HG03354 (cell line): Measurements from ENCODE around the gene PLXNA2.

Experiments used
- ATAC-seq: cut with Tn5 transposase; IDR thresholded peaks from one replicate; pipeline ENCODE4 v1.9.1; 2021; ENCODE audit warnings: mild to moderate bottlenecking; ENCODE audit not compliant: unreplicated experiment, poor library complexity, severe bottlenecking

The PLXNA2 gene

DNA sequence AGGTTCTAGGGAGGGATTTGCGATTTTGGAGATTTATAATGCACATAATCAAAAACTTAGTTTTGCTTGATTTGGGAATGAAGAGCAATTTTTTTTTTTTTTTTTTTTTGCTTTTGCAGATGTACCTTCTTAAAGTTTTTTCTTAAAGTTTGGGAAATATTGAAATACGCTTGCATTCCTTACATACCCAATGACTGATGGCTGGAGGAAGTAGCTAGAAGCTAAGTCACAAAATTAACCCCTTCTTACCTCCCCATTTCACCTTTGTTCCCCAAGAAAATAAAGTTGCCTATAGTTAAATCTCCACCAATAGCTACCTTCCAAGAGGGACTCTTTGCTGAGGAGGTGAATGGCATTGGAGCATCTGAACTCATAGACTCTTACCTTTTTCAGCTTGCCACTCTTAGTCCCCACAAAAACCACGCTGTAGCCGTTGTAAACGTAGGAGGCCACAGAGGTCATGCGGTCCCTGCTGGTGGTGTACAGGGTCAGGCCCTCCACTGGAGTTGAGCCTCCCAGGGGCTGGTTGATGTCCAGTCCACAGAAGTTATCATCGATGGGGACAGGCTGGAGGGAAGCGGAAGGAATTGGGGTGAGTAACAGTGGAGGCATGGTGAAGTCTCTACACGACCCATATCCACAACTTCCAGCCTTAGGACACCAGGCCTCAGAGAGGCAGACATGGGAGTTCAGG lies 34.1 kb downstream of the PLXNA2 start:
- ATAC-seq = no peak

- ATAC-seq = no peak
These were observed 34.9 kb downstream of the PLXNA2 start for GRCh38 chr1:208209286-208209685.

GRCh38 chr1:208208132-208208487 lies 36.1 kb downstream of the PLXNA2 start:
- no peak for ATAC-seq

DNA sequence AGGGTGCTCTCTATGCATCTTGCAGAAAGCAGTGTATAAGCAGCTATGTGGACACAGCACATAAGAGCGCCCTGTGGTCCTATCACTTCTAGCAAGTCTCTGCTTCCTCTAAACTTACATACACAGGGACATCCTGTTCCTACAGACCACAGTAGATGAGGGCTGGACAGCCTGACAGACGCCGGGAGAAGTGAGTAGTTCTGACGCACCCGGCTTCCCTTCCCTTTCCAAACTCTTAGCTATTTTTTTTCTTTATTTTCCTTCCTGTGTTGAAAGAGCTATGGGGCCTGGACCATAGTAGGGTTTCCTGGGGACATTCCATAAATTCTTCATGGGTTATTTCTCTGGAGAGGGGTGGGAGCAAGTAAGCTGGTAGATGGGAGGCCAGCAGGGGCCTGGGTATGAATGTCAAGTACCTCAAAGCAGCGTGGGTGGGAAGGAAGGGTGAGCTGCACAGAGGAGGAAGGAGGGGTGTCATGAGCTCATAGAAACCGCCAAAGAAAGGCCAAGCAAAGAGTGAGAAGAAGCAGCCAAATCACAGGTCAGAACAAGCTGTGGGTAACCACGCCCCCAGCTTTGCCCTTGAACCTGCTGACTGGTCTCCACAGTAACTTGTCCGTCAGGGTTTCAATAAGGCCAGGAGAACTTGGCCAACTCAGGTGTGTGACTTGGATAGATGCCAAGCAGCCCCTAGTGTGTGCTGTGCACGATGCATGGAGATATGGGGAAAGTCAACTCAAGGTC lies 36.6 kb downstream of the PLXNA2 start:
- no peak for ATAC-seq

DNA sequence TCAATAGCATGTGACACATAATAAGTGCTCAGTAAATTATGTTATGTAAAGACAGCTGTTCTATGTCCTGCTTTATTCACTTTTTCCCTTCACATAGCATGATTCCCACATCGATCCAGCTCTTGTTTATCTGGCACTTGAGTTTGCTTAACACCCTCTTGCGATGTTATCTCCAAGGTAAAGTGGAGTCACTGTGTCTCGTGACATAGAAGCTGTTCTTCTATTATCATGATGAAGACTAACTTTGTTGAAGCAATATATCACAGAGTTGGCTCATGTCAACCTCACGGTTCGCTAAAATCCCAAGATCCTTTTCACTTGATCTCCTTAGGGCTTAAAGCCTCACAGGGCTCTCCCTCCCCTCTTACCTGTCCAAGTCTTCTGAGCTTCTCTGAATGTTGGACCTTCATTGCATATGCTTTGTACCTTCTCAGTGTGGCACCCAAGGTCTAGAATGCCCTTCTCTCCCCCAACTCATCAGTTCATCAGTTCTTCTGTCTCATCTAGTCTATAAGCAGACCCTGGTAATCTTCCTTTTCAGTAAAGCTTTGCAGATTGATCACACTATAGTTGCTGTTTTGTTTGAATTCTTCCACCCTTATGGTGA lies 38.0 kb downstream of the PLXNA2 start:
- ATAC-seq = no peak

GRCh38 chr1:208205216-208206013 lies 38.8 kb downstream of the PLXNA2 start:
- no peak for ATAC-seq

GRCh38 chr1:208204779-208205178 lies 39.4 kb downstream of the PLXNA2 start:
- no peak for ATAC-seq

- ATAC-seq = no peak
These were observed 40.2 kb downstream of the PLXNA2 start for GRCh38 chr1:208203848-208204609.

GRCh38 chr1:208203127-208203847 lies 40.9 kb downstream of the PLXNA2 start:
- ATAC-seq = no peak

GRCh38 chr1:208202333-208202995 lies 41.7 kb downstream of the PLXNA2 start:
- no peak for ATAC-seq

GRCh38 chr1:208201229-208201628 lies 43.0 kb downstream of the PLXNA2 start:
- ATAC-seq = no peak

- no peak for ATAC-seq
These were observed 44.1 kb downstream of the PLXNA2 start for GRCh38 chr1:208200116-208200515.

- no peak for ATAC-seq
These were observed 45.9 kb downstream of the PLXNA2 start for GRCh38 chr1:208198236-208198635.

DNA sequence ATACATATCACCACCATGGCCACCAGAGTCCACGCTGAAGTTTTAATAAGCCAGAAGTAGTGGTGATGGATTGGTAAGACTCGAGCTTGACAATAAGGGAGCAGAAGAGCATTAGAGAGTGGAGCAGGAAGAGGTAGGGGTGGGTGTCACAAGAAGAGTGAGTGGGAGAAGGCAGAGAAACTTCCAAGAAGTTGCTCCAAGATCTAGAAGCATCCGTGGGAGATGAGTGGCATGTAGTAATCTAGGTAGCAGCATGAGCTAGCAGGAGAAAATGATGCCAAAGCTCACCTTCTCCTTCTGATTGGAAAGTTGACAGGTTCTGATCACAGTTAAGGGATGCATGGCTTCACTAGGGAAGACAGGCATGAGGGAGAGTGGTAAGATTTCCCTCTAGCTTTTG lies 49.2 kb downstream of the PLXNA2 start:
- ATAC-seq = no peak

GRCh38 chr1:208192995-208193394 lies 51.2 kb downstream of the PLXNA2 start:
- no peak for ATAC-seq

GRCh38 chr1:208190784-208191183 lies 53.4 kb downstream of the PLXNA2 start:
- no peak for ATAC-seq

GRCh38 chr1:208189716-208190115 lies 54.5 kb downstream of the PLXNA2 start:
- ATAC-seq = no peak

DNA sequence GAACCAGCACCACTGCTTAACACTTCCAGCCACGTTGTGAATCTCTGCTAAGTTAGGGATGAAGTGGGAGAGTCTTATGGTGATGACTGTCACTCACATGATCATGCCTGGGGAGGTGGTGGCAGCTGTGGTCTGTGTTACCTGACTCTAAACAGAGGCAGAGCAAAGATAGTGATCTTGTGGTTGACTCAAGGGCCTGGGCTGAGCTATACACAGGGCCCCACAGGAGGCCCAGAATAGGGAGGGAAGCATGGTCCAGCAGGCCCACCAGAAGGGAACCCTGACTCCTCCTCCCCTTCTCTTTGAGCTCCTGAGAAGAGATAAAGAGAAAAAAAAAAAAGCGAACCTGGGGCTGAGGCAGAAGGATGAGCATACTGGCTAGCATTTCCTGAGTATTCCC lies 55.0 kb downstream of the PLXNA2 start:
- ATAC-seq = peak; percentile 59
